H9 (cell line): Measurements from ENCODE around the gene CDK17. TPM values are rescaled to one million over a fixed set of nuclear protein-coding genes. Genes with fewer than 3 reads are reported as not detected.
A peak's percentile ranks its signal among the peaks of the same experiment; 100 is the strongest.

Experiments used
- DNase-seq: peaks from one replicate; pipeline ENCODE4 v3.0.0-alpha.2; 2017
- H2AFZ ChIP-seq: one replicate; pipeline ENCODE4 v1.6.1; 2013; ENCODE audit warnings: mild to moderate bottlenecking, low read length, control low read depth, moderate library complexity
- H2AK5ac ChIP-seq: 2 replicates; pipeline ENCODE4 v1.6.1; 2013; ENCODE audit warnings: low read length, control low read depth, mixed read lengths; ENCODE audit not compliant: insufficient read length
- H2BK120ac ChIP-seq: one replicate; pipeline ENCODE4 v1.6.1; 2013; ENCODE audit warnings: low read depth, mild to moderate bottlenecking, low read length, control low read depth, inconsistent platforms; ENCODE audit not compliant: poor library complexity, severe bottlenecking
- H2BK12ac ChIP-seq: 2 replicates; pipeline ENCODE4 v1.6.1; 2013; ENCODE audit warnings: low read length, control low read depth, mixed read lengths, low read depth; ENCODE audit not compliant: insufficient read length
- H2BK15ac ChIP-seq: 2 replicates; pipeline ENCODE4 v1.6.1; 2013; ENCODE audit warnings: low read depth, low read length, control low read depth
- H2BK20ac ChIP-seq: one replicate; pipeline ENCODE4 v1.6.1; 2013; ENCODE audit warnings: low read depth, mild to moderate bottlenecking, low read length, control low read depth, inconsistent platforms; ENCODE audit not compliant: poor library complexity, severe bottlenecking
- H2BK5ac ChIP-seq: 2 replicates; pipeline ENCODE4 v1.6.1; 2013; ENCODE audit warnings: low read length, control low read depth, mixed read lengths; ENCODE audit not compliant: insufficient read length
- H3K14ac ChIP-seq: 2 replicates; pipeline ENCODE4 v1.6.1; 2013; ENCODE audit warnings: low read length, control low read depth; ENCODE audit not compliant: insufficient read depth
- H3K18ac ChIP-seq: 2 replicates; pipeline ENCODE4 v1.6.1; 2013; ENCODE audit warnings: low read depth, mild to moderate bottlenecking, mixed read lengths, low read length, control low read depth; ENCODE audit not compliant: insufficient read length
- H3K23ac ChIP-seq: 2 replicates; pipeline ENCODE4 v1.6.1; 2013; ENCODE audit warnings: low read length, control low read depth, mixed read lengths, low read depth; ENCODE audit not compliant: insufficient read length
- H3K23me2 ChIP-seq: 2 replicates; pipeline ENCODE4 v1.6.1; 2013; ENCODE audit warnings: low read depth, mild to moderate bottlenecking, mixed read lengths, low read length, control low read depth; ENCODE audit not compliant: insufficient read length, poor library complexity, severe bottlenecking
- H3K27ac ChIP-seq: 2 replicates; pipeline ENCODE4 v1.5.1; 2013; ENCODE audit warnings: low read length, control low read depth, mixed read lengths, low read depth; ENCODE audit not compliant: insufficient read length
- H3K27me3 ChIP-seq: 2 replicates; pipeline ENCODE4 v1.6.1; 2013; ENCODE audit warnings: low read length, control low read depth, inconsistent platforms; ENCODE audit not compliant: insufficient read depth
- H3K4ac ChIP-seq: 2 replicates; pipeline ENCODE4 v1.6.1; 2013; ENCODE audit warnings: low read depth, mild to moderate bottlenecking, control low read depth, inconsistent platforms, low read length, moderate library complexity
- H3K4me1 ChIP-seq: 2 replicates; pipeline ENCODE4 v1.6.1; 2013; ENCODE audit warnings: low read length, control low read depth, inconsistent platforms; ENCODE audit not compliant: insufficient read depth
- H3K4me2 ChIP-seq: 2 replicates; pipeline ENCODE4 v1.6.1; 2013; ENCODE audit warnings: low read length, control low read depth, mixed read lengths; ENCODE audit not compliant: insufficient read length, insufficient read depth
- H3K56ac ChIP-seq: 2 replicates; pipeline ENCODE4 v1.6.1; 2013; ENCODE audit warnings: low read depth, mild to moderate bottlenecking, mixed read lengths, low read length, control low read depth; ENCODE audit not compliant: insufficient read length
- H3K79me1 ChIP-seq: 2 replicates; pipeline ENCODE4 v1.6.1; 2013; ENCODE audit warnings: low read depth, mild to moderate bottlenecking, moderate library complexity, low read length, control low read depth, inconsistent platforms; ENCODE audit not compliant: insufficient read depth, poor library complexity, severe bottlenecking
- H3K79me2 ChIP-seq: 2 replicates; pipeline ENCODE4 v1.6.1; 2013; ENCODE audit warnings: low read length, control low read depth, inconsistent platforms; ENCODE audit not compliant: insufficient read depth
- H3K9ac ChIP-seq: 2 replicates; pipeline ENCODE4 v1.6.1; 2013; ENCODE audit warnings: low read length, control low read depth, mixed read lengths; ENCODE audit not compliant: insufficient read length; ENCODE audit errors: extremely low read depth
- H3K9me3 ChIP-seq: one replicate; pipeline ENCODE4 v1.6.1; 2013; ENCODE audit warnings: low read depth, low read length, inconsistent platforms; ENCODE audit not compliant: control insufficient read depth
- H3T11ph ChIP-seq: one replicate; pipeline ENCODE4 v1.6.1; 2013; ENCODE audit warnings: mild to moderate bottlenecking, low read length, control low read depth, inconsistent platforms
- H4K20me1 ChIP-seq: one replicate; pipeline ENCODE4 v1.6.1; 2013; ENCODE audit not compliant: control insufficient read depth, insufficient read length, insufficient read depth
- H4K5ac ChIP-seq: 2 replicates; pipeline ENCODE4 v1.6.1; 2013; ENCODE audit warnings: low read depth, mild to moderate bottlenecking, mixed read lengths, low read length, control low read depth; ENCODE audit not compliant: insufficient read length
- H4K8ac ChIP-seq: replicated peaks from 2 replicates; pipeline ENCODE4 v1.6.1; 2013; ENCODE audit warnings: low read length, control low read depth, mixed read lengths, low read depth; ENCODE audit not compliant: insufficient read length
- H4K91ac ChIP-seq: 2 replicates; pipeline ENCODE4 v1.6.1; 2013; ENCODE audit warnings: low read depth, mild to moderate bottlenecking, moderate library complexity, mixed read lengths, low read length, control low read depth; ENCODE audit not compliant: insufficient read length
- H3K27ac Mint-ChIP-seq, 3 experiments: 2 replicates in 2 of 3; 3 replicates in 1 of 3; pipeline ENCODE4 v1.8.0; 2020 to 2021; ENCODE audit warnings: mixed read lengths in 3 of 3, mild to moderate bottlenecking in 1 of 3, moderate library complexity in 1 of 3
- H3K27me3 Mint-ChIP-seq: 2 replicates; pipeline ENCODE4 v1.8.0; 2021; ENCODE audit warnings: low read depth, mild to moderate bottlenecking, moderate library complexity, mixed read lengths
- H3K36me3 Mint-ChIP-seq, 3 experiments: 2 replicates in 2 of 3; 3 replicates in 1 of 3; pipeline ENCODE4 v1.8.0; 2020 to 2021; ENCODE audit warnings: low read depth in 3 of 3, mixed read lengths in 3 of 3; ENCODE audit not compliant: insufficient read depth in 1 of 3
- H3K4me1 Mint-ChIP-seq, 2 experiments: 2 replicates each; pipeline ENCODE4 v1.8.0; 2020; ENCODE audit warnings: mixed read lengths in 2 of 2
- H3K4me3 Mint-ChIP-seq, 2 experiments: 2 replicates in 1 of 2; 3 replicates in 1 of 2; pipeline ENCODE4 v1.8.0; 2020 to 2021; ENCODE audit warnings: mild to moderate bottlenecking in 2 of 2, mixed read lengths in 2 of 2, moderate library complexity in 1 of 2
- H3K9me3 Mint-ChIP-seq, 2 experiments: 2 replicates in 1 of 2; 3 replicates in 1 of 2; pipeline ENCODE4 v1.8.0; 2020; ENCODE audit warnings: mild to moderate bottlenecking in 2 of 2, mixed read lengths in 2 of 2, moderate library complexity in 1 of 2
- CTCF ChIP-seq: fragments of 200-600 bp; sonication (generic); conservative IDR thresholded peaks from 3 replicates; pipeline ENCODE4 v1.8.0; 2021; ENCODE audit warnings: antibody characterized with exemption, mild to moderate bottlenecking
- WGBS: extraction: QIAGEN DNeasy Blood & Tissue Kit; methylation state at CpG from one replicate; pipeline ENCODE4 v1.1.7; 2013; ENCODE audit warnings: missing lambda C conversion rate, low lambda C conversion rate, mixed read lengths; ENCODE audit not compliant: insufficient read length; ENCODE audit errors: extremely low coverage; 5-methylcytosine and 5-hydroxymethylcytosine counted together
- total RNA-seq: library from RNA; stranded (reverse); gene quantifications from 2 replicates; pipeline ENCODE4 v1.2.1, GENCODE V29; 2021

The CDK17 gene
- total RNA-seq, 1 experiment from 2014 or later, result 28.8 TPM

GRCh38 chr12:96365604-96366380 is 34.4 kb downstream of the CDK17 start:
- H3K4me3 Mint-ChIP-seq, result no peak overlapping the region
- Histone ChIP-seq H2BK20ac (no peak overlapping the region), H4K8ac (no peak overlapping the region), H3K14ac (no peak overlapping the region), H4K91ac (no peak overlapping the region), H2BK5ac (no peak overlapping the region), H3K23me2 (no peaks in the 10 kb centered on the region), H3K4me2 (no peak overlapping the region), H3K18ac (no peak overlapping the region), H3K4ac (no peak overlapping the region), H3T11ph (no peak overlapping the region), H3K23ac (no peak overlapping the region), H4K20me1 (no peaks in the 10 kb centered on the region), H2BK120ac (no peak overlapping the region), H3K79me1 (peaks cover 3% of the 10 kb centered on the region), H3K4me1 (no peaks in the 10 kb centered on the region; the same call in 1 of the 2 replicates), H2AK5ac (no peak overlapping the region), H3K79me2 (peaks cover 3% of the 10 kb centered on the region; the same call in 1 of the 2 replicates), H2BK12ac (no peak overlapping the region), H3K27me3 (no peaks in the 10 kb centered on the region), H3K9me3 (no peaks in the 10 kb centered on the region), H3K9ac (no peak overlapping the region), H4K5ac (no peak overlapping the region), H3K27ac (no peak overlapping the region), H2BK15ac (no peak overlapping the region), H3K56ac (no peak overlapping the region), H2AFZ (no peak overlapping the region)
- no peak for DNase-seq
- no peaks in the 10 kb centered on the region for H3K9me3 Mint-ChIP-seq
- no peaks in the 10 kb centered on the region for H3K27me3 Mint-ChIP-seq
- no CpG with 5 or more reads among the region's 2 CpGs for WGBS
- peak overlapping the region in 1 of 3 experiments; percentile 31; a peak in 1 of 7 replicates for H3K27ac Mint-ChIP-seq
- no peaks in the 10 kb centered on the region; a peak in 1 of 7 replicates for H3K36me3 Mint-ChIP-seq
- no peak for TF ChIP-seq CTCF
- H3K4me1 Mint-ChIP-seq, result peaks cover 20 to 24% of the 10 kb centered on the region in 2 experiments
